Fibroblast of skin of abdomen (primary cell): Measurements from ENCODE around the gene VANGL2.

ENCODE experiments used
- DNase-seq: peaks from one replicate; pipeline ENCODE4 v3.0.0-alpha.2; 2013

Gene VANGL2

GRCh38 chr1:160406131-160406968 is 6.0 kb downstream of the VANGL2 start:
- DNase-seq, result no peak

DNA sequence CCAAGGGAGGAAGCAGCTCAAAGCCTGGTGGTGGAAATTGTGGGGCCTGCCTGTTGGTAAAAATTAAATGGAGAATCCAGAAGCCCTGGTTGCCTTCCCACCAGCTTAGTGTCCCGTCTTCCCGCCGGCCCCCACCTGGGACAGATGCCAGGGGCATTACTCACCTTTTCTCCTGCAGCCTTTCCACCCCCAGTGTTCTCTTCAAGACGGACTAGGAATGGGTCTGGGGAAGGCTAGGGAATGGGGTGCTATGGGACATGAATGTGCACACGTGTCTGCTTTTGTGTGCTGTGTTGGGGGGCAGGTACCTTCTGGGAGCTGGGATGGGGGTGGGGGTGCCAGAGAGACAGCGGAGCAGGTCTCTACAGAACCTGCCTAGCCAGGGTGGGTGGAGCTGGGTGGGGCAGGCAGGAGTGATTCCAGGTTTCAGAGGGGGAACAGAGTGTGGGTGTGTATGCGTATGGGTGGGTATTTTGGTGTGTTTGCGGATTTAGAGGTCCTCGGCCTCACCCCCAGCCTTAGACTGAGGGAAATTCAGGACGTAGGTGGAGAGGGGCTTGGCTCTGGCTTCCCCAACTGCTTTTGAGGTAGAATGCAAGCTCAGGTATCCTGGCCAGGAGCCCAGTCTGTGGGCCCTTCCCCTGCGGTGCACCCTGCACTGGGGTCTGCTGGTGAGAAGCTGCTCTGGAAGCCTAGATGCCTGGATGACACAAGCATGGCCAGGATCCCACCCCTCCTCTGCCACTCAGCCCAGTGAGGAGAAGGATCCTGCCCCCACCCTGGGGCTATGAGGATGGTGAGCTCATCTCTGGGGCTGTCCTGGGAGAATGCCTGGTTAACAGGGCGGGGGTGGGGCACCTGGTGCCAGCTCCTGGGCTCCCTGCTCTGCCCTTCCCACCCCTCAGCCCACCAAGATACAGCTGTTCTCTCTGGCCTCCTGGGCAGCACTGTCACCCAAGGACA is 7.8 kb downstream of the VANGL2 start:
- peak; percentile 33 for DNase-seq

- no peak for DNase-seq
Observed at GRCh38 chr1:160408864-160409263, 8.5 kb downstream of the VANGL2 start.

- DNase-seq, result no peak
Observed at GRCh38 chr1:160409486-160409885, 9.1 kb downstream of the VANGL2 start.

DNA sequence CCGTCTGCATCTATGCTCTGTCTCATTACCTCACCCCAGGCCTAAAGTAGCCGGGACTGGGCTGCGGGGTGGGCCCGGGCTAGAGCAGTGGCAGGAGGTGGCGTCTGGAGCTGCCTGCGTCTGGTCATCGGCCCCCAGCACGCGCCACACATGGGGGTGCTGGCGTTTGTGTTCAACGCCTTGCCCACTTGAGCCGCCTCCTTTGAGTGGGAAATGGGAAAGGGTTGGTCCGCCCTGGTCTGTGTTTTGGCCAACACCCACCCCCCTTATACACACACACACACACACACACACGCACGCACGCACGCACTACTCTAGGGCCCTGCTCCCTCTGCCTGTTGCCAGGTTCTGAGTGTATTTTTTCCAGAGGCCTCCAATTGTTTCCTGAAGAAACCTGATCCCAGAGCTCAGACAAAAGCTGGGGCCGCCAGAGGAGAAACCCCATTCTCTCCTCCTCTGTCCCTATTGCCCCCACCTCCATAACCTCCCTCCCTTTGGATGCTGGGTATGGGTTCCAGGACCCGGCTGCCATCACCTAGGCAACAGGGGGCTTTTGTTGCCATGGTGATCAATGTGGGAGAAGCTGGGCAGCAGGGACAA is 10.1 kb downstream of the VANGL2 start:
- DNase-seq, result peak; percentile 40

- DNase-seq, result no peak
Observed at GRCh38 chr1:160411271-160412027, 11.1 kb downstream of the VANGL2 start.

- no peak for DNase-seq
Observed at GRCh38 chr1:160412028-160412362, 11.6 kb downstream of the VANGL2 start.

GRCh38 chr1:160413716-160414115 is 13.4 kb downstream of the VANGL2 start:
- DNase-seq, result no peak

GRCh38 chr1:160414881-160415280 is 14.5 kb downstream of the VANGL2 start:
- no peak for DNase-seq

DNA sequence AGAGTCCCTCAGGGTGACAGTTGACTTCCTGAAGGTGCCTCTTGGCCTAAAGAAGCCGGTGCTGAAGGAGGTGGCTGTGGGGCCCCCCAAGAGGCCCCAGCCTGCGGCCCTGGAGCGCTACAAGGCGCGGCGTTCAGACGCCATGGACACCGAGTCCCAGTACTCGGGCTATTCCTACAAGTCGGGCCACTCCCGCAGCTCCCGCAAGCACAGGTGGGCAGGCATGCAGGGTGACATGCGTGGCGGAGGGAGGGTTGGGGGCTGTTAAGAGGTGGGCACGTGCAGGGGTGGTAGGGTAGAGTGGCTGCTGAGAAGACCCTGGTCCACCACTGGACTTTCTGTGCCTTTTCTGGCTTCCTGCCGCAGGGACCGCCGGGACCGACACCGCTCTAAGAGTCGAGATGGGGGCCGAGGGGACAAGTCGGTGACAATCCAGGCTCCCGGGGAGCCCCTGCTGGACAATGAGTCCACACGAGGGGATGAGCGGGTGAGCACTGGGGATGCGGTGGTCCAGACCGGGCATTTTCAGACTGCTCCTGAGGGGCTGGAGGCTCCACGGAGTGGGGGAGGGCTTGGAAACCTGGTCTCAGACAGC is 15.4 kb downstream of the VANGL2 start:
- no peak for DNase-seq

- DNase-seq, result peak; percentile 36
Observed at GRCh38 chr1:160416369-160416768, 16.0 kb downstream of the VANGL2 start.

DNA sequence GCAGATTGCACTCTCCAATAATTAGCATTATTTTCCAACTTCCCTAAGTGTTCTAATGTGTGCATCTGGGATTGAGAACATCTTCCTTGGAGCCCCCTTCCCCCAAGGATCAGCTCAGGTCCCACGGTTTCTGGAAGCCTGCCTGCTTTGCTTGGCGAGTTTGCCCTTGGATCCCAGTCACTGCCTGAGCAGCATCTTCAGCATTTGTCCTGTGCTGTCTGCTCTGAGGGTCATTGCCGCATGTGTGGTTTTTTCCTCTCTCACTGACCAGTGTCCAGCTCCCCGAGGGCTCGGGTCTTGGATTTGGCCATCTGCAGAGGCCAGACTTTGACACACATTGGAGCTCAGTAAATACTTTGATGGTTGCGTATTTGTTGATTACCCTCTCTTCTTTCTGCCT is 18.1 kb downstream of the VANGL2 start:
- DNase-seq, result no peak

DNA sequence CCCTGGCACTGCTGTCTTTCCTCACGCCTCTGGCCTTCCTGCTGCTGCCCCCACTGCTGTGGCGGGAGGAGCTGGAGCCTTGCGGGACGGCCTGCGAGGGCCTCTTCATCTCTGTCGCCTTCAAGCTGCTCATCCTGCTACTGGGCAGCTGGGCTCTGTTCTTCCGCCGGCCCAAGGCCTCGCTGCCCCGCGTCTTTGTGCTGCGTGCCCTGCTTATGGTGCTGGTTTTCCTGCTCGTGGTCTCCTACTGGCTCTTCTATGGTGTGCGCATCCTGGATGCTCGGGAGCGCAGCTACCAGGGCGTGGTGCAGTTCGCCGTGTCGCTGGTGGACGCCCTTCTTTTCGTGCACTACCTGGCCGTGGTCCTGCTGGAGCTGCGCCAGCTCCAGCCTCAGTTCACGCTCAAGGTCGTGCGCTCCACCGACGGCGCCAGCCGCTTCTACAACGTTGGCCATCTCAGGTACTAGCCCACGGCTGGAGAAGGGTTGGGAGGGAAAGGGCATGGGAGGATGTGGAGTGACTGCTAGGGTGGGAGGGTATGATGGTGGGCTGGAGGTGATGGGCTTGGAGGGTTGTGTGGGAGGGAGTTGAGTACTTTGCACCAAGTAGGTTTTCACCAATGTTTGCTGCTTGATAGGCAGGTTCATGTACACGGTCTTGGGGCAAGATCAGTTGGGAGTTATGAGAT is 18.9 kb downstream of the VANGL2 start:
- DNase-seq, result no peak

DNA sequence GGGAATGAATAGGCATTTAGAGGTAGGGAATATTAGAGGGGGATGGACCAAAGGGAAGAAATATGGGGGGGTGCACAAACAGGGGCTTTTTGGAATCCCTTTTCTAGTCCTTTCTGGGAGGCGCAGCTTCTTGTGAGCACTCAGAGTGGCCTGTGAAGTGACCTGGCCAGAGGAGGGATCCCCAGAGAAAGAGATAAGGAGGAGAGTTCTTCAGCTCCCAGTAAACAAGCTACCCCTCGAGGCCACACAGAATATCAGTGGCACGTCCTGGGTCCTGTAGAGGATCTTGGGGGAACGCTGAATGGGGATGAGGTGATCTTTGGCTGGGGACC is 19.4 kb downstream of the VANGL2 start:
- no peak for DNase-seq

DNA sequence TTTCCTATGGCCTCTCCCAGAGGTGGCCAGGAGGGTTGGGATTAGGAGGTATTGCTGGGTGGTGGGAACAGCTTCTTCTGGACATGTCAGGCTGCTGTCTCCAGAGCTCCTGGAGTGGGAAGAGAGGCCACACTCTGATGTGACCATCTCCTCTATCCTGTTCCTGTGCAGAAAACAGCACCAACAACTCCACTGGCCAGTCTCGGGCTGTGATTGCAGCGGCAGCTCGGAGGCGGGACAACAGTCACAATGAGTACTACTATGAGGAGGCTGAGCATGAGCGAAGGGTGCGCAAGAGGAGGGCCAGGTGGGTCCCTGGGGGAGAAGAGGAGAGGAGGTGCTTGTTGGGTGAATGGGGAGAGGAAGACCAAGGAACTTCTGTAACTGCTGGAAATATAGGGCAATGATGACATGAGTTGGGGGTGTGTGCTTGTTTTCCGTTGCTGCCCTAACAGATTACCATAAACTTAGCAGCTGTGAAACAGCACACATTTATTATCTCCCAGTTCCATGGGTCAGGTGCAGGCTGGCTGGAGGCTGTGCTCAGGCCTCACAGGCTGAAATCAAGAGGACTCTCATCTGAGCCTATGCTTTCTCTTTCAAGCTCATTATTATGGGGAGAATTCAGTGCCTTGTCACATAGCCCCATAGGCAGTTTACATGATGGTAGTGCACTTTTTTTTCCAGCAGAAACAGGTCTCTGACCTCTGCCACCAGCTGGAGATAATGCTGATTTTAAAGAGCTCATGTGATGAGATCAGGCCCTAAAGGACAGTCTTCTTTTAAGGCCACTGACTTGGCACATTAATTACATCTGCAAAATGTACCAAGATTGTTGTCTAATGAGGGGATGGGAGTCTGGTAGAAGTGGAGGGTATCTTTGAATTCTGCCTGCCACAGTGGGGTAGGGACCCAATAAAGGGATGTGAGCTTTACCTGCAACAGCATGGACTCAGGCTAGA is 20.8 kb downstream of the VANGL2 start:
- no peak for DNase-seq

GRCh38 chr1:160421881-160422280 is 21.5 kb downstream of the VANGL2 start:
- DNase-seq, result no peak

- no peak for DNase-seq
Observed at GRCh38 chr1:160423966-160424365, 23.6 kb downstream of the VANGL2 start.

DNA sequence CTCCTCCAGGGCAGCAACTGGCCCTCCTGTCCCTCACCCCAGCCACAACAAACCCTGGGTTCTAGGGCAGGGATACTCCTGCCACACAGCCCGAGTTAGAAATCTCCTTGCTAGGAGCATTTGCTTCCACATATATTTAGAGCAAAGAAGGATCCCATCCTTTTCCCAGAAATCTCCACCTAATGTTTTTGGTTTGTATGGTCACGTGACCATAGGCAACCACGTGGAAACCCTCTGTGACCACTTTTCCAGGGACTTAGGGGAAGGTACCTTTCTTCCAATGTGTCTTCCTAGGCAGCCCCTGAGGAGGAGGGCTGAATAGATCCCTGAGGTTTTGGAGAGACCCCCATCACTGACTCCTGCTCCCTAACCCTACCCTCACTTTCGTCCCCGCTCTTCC is 25.5 kb downstream of the VANGL2 start:
- DNase-seq, result no peak

- no peak for DNase-seq
Observed at GRCh38 chr1:160427625-160428024, 27.3 kb downstream of the VANGL2 start.

DNA sequence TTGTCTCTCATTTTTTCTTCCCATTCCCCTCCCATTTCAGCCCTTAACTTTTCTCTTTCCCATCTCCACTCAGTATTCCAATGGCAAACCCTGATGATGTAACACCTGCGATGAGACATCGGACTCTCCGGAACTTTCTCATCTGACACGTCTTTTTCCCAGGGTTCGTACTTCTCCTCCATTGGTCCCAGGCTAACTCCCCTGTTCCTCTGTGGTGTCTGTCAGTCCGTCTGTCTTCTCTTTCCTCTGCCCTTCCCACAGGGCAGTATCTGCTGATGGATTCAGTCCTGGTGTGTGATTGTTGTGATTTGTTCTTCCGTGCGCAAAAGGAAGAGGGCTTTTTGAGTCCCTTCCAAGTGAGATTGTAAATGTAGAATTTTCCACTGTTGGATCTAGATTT is 27.7 kb downstream of the VANGL2 start:
- DNase-seq, result no peak
